ENCODE data around the gene DOCK1.

DOCK1 gene

GRCh38 chr10:126919426-126919825, 14.2 kb downstream of the DOCK1 start:
- TF ChIP-seq, protein P1, sequence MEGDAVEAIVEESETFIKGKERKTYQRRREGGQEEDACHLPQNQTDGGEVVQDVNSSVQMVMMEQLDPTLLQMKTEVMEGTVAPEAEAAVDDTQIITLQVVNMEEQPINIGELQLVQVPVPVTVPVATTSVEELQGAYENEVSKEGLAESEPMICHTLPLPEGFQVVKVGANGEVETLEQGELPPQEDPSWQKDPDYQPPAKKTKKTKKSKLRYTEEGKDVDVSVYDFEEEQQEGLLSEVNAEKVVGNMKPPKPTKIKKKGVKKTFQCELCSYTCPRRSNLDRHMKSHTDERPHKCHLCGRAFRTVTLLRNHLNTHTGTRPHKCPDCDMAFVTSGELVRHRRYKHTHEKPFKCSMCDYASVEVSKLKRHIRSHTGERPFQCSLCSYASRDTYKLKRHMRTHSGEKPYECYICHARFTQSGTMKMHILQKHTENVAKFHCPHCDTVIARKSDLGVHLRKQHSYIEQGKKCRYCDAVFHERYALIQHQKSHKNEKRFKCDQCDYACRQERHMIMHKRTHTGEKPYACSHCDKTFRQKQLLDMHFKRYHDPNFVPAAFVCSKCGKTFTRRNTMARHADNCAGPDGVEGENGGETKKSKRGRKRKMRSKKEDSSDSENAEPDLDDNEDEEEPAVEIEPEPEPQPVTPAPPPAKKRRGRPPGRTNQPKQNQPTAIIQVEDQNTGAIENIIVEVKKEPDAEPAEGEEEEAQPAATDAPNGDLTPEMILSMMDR (IDR thresholded peaks at IDR 0.05; ENCODE audit: extremely low read depth, missing control alignments) = no peak

GRCh38 chr10:126921162-126921561, 15.9 kb downstream of the DOCK1 start:
- TF ChIP-seq, protein P1 (IDR thresholded peaks at IDR 0.05; ENCODE audit: extremely low read depth, missing control alignments) = no peak
- no peak for DNase-seq (ENCODE audit: low spot score)

More at GRCh38 chr10:126919426-126919825, 14.2 kb downstream of the DOCK1 start:
- no peak for DNase-seq (ENCODE audit: low spot score)

DNA sequence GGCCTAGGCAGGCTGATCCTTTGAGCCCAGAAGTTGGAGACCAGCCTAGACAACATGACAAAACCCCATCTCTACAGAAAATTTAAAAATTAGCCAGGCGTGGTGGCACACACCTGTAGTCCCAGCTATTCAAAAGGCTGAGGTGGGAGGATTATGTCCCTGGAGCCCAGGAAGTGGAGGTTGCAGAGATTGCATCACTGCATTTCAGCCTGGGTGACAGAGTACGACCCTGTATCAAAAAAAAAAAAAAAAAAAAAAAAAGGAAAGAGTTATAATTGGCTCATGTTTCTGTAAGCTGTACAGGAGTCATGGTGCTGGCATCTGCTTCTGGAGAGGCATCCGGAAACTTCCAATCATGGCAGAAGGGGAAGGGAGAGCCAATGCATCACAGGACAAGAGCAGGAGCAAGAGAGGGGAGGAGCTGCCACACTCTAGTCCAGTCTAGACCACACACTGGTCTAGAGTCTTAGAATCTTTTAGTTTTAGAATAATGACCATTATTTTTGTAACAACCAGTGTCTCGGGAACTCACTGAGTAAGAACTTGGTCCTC, 16.8 kb downstream of the DOCK1 start:
- no peak for DNase-seq (ENCODE audit: low spot score)
- TF ChIP-seq, protein P1 (IDR thresholded peaks at IDR 0.05; ENCODE audit: extremely low read depth, missing control alignments) = no peak

GRCh38 chr10:126924180-126924914, 19.1 kb downstream of the DOCK1 start:
- TF ChIP-seq, protein P1 (IDR thresholded peaks at IDR 0.05; ENCODE audit: extremely low read depth, missing control alignments) = no peak
- no peak for DNase-seq (ENCODE audit: low spot score)

DNA sequence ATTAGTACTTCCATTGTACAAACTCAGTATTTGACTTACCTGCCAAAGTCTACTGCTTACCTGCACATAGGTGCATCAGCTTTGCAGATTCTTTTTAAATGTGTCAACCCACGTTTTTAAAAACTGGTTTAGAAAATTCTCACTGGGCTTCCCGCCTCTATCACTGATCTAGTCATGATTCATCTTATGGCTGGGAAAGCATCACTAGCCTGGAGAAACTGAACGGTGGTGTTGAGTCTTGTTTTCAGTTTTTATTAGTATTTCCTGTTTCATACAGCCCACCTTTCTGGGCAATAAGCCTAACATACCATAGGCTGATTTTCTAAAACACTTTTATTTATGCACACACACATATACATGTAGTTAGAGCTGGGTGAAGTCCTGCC, 19.7 kb downstream of the DOCK1 start:
- TF ChIP-seq, protein P1 (IDR thresholded peaks at IDR 0.05; ENCODE audit: extremely low read depth, missing control alignments) = no peak
- DNase-seq (ENCODE audit: low spot score) = no peak

- DNase-seq (ENCODE audit: low spot score) = no peak
Observed at GRCh38 chr10:126926568-126926967, 21.3 kb downstream of the DOCK1 start.

DNA sequence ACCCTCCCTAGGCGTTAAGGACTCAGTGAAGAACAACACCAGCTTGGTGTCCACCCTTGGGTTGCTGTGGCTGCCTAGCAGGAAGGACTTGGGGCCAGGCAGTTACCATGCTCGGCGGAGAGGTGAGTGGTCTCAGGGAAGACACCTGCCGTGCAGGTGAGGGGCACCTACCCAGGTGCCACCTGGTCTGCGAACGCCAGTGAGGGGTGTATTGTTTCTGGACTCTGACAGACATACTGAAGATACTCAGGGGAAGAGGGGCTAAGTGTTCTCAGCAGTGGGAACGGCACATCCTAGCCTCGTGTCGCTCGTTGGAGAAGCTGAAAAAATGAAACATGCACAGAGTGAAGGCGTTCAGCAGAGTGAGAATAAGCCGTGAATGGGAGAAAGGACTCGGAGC, 22.6 kb downstream of the DOCK1 start:
- TF ChIP-seq, protein P1 (IDR thresholded peaks at IDR 0.05; ENCODE audit: extremely low read depth, missing control alignments) = no peak
- no peak for DNase-seq (ENCODE audit: low spot score)

More at GRCh38 chr10:126926568-126926967, 21.3 kb downstream of the DOCK1 start:
- TF ChIP-seq, protein P1 (IDR thresholded peaks at IDR 0.05; ENCODE audit: extremely low read depth, missing control alignments) = no peak
